ENCODE results near the gene VPS33B. TPM values are rescaled to one million over a fixed set of nuclear protein-coding genes. Genes with fewer than 3 reads are reported as not detected.

VPS33B gene
- total RNA-seq, 3 donors from 2014 or later (not counting 1 experiment from before 2014, with no cell fraction given), result 19.8 to 28.6 (median 24.9) TPM

GRCh38 chr15:90972133-90972532, 50.3 kb downstream of the VPS33B start:
- Mint-ChIP-seq H3K27me3 (ENCODE audit: low read depth in 2 of 2) (no peaks in the 10 kb centered on the region), H3K27ac (no peak overlapping the region), H3K4me1 (no peaks in the 10 kb centered on the region), H3K36me3 (no peaks in the 10 kb centered on the region), H3K4me3 (no peak overlapping the region), H3K9me3 (no peaks in the 10 kb centered on the region)
- no peaks in the 10 kb centered on the region for H3K27me3 ChIP-seq (ENCODE audit: control insufficient read depth, insufficient read depth, low read length)
- no peak for ATAC-seq
- no peak overlapping the region for H3K27ac ChIP-seq (ENCODE audit: low read length)
- 94% methylated on average over 2 of the region's 5 CpGs for WGBS (ENCODE audit: insufficient coverage)
- TF ChIP-seq CTCF (IDR thresholded peaks at IDR 0.05), result no peak
- no peak for DNase-seq
- H3K4me1 ChIP-seq (ENCODE audit: control insufficient read depth, insufficient read depth, low read length), result no peaks in the 10 kb centered on the region
- H3K36me3 ChIP-seq (ENCODE audit: control insufficient read depth, insufficient read depth, low read length), result peaks cover 15% of the 10 kb centered on the region
- no peak overlapping the region for H3K4me3 ChIP-seq (ENCODE audit: low read length)
- no peaks in the 10 kb centered on the region for H3K9me3 ChIP-seq (ENCODE audit: control insufficient read depth, insufficient read depth, low read length)
- intact Hi-C loops (cut with micrococcal nuclease), result no loop called here

DNA sequence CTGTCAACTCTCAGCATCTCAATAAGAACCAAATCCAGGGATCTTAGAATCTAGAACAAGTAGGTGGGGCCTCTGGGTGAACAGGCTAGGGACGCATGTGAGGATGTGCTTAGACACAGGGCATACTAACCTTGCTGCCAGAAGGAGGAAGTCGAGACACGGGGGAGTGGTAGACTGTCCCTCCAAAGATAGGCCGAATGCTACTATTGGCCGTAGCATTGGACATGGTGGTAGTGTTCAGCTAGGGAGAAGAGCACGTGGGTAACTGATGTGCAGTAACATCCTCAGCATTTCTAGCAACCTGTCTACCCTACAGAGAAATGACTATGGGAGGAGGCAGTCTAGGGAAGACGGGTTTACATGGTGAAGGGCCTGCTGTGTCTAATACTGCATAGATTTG, 52.1 kb downstream of the VPS33B start:
- TF ChIP-seq CTCF (IDR thresholded peaks at IDR 0.05), result no peak
- Histone ChIP-seq H3K9me3 (ENCODE audit: control insufficient read depth, insufficient read depth, low read length) (no peaks in the 10 kb centered on the region), H3K27ac (ENCODE audit: low read length) (no peak overlapping the region), H3K27me3 (ENCODE audit: control insufficient read depth, insufficient read depth, low read length) (no peaks in the 10 kb centered on the region), H3K36me3 (ENCODE audit: control insufficient read depth, insufficient read depth, low read length) (peaks cover 21% of the 10 kb centered on the region), H3K4me3 (ENCODE audit: low read length) (no peak overlapping the region), H3K4me1 (ENCODE audit: control insufficient read depth, insufficient read depth, low read length) (no peaks in the 10 kb centered on the region)
- ATAC-seq (no peak), DNase-seq (no peak)
- H3K4me3 Mint-ChIP-seq, result no peak overlapping the region
- no peaks in the 10 kb centered on the region for H3K9me3 Mint-ChIP-seq
- WGBS (ENCODE audit: insufficient coverage), result 94% methylated on average over 6 of the region's 7 CpGs
- no peaks in the 10 kb centered on the region for H3K27me3 Mint-ChIP-seq (ENCODE audit: low read depth in 2 of 2)
- H3K27ac Mint-ChIP-seq, result no peak overlapping the region
- no peaks in the 10 kb centered on the region for H3K36me3 Mint-ChIP-seq
- intact Hi-C loops (cut with micrococcal nuclease), result no loop called here
- no peaks in the 10 kb centered on the region for H3K4me1 Mint-ChIP-seq

- H3K36me3 ChIP-seq (ENCODE audit: control insufficient read depth, insufficient read depth, low read length), result peaks cover 19% of the 10 kb centered on the region
- no peaks in the 10 kb centered on the region for H3K36me3 Mint-ChIP-seq
- WGBS (ENCODE audit: insufficient coverage), result 100% methylated on average over 1 of the region's 1 CpG
- H3K9me3 ChIP-seq (ENCODE audit: control insufficient read depth, insufficient read depth, low read length), result no peaks in the 10 kb centered on the region
- no peaks in the 10 kb centered on the region for H3K27me3 Mint-ChIP-seq (ENCODE audit: low read depth in 2 of 2)
- intact Hi-C loops (cut with micrococcal nuclease), result no loop called here
- no peak overlapping the region for H3K27ac Mint-ChIP-seq
- no peaks in the 10 kb centered on the region for H3K9me3 Mint-ChIP-seq
- H3K27ac ChIP-seq (ENCODE audit: low read length), result no peak overlapping the region
- DNase-seq (no peak), ATAC-seq (no peak)
- no peak overlapping the region for H3K4me3 Mint-ChIP-seq
- no peaks in the 10 kb centered on the region for H3K4me1 ChIP-seq (ENCODE audit: control insufficient read depth, insufficient read depth, low read length)
- no peak overlapping the region for H3K4me3 ChIP-seq (ENCODE audit: low read length)
- H3K27me3 ChIP-seq (ENCODE audit: control insufficient read depth, insufficient read depth, low read length), result no peaks in the 10 kb centered on the region
- no peaks in the 10 kb centered on the region for H3K4me1 Mint-ChIP-seq
- no peak for TF ChIP-seq CTCF (IDR thresholded peaks at IDR 0.05)
Observed at GRCh38 chr15:90968434-90968833, 54.0 kb downstream of the VPS33B start.

- ATAC-seq, result no peak
Observed at GRCh38 chr15:90967206-90967605, 55.2 kb downstream of the VPS33B start.

More at GRCh38 chr15:90967206-90967605, 55.2 kb downstream of the VPS33B start:
- Mint-ChIP-seq H3K4me3 (no peak overlapping the region), H3K9me3 (no peaks in the 10 kb centered on the region), H3K36me3 (no peaks in the 10 kb centered on the region), H3K4me1 (no peaks in the 10 kb centered on the region), H3K27me3 (ENCODE audit: low read depth in 2 of 2) (no peaks in the 10 kb centered on the region), H3K27ac (no peak overlapping the region)
- Histone ChIP-seq H3K4me1 (ENCODE audit: control insufficient read depth, insufficient read depth, low read length) (no peaks in the 10 kb centered on the region), H3K4me3 (ENCODE audit: low read length) (no peak overlapping the region), H3K27ac (ENCODE audit: low read length) (no peak overlapping the region), H3K36me3 (ENCODE audit: control insufficient read depth, insufficient read depth, low read length) (peaks cover 19% of the 10 kb centered on the region), H3K9me3 (ENCODE audit: control insufficient read depth, insufficient read depth, low read length) (no peaks in the 10 kb centered on the region), H3K27me3 (ENCODE audit: control insufficient read depth, insufficient read depth, low read length) (no peaks in the 10 kb centered on the region)
- TF ChIP-seq CTCF (IDR thresholded peaks at IDR 0.05), result no peak
- intact Hi-C loops (cut with micrococcal nuclease), result no loop called here
- DNase-seq, result no peak
- 98% methylated on average over 5 of the region's 5 CpGs for WGBS (ENCODE audit: insufficient coverage)
